Panc1 (cell line): ENCODE measurements around the gene SPAG6.

Experiments
- POLR2AphosphoS5 ChIP-seq: IDR thresholded peaks from 2 replicates; pipeline ENCODE4 v1.6.1; 2012; ENCODE audit warnings: mild to moderate bottlenecking, low read depth, low read length, moderate library complexity
- TF ChIP-seq, protein P1 (sequence below): fragments of 450-650 bp; IDR thresholded peaks from 2 replicates; pipeline ENCODE4 v1.5.1; 2017; ENCODE audit warnings: mild to moderate bottlenecking
- TF ChIP-seq, protein P2 (sequence below), 2 experiments: IDR thresholded peaks; 2 replicates each; pipeline ENCODE4 v1.6.1; 2011 to 2012; ENCODE audit warnings: low read depth in 2 of 2, control low read depth in 1 of 2, low read length in 1 of 2, mild to moderate bottlenecking in 1 of 2, moderate library complexity in 1 of 2; ENCODE audit not compliant: insufficient read depth in 1 of 2

GRCh38 chr10:22323538-22324305, 21.6 kb upstream of the SPAG6 start:
- TF ChIP-seq, protein P1, sequence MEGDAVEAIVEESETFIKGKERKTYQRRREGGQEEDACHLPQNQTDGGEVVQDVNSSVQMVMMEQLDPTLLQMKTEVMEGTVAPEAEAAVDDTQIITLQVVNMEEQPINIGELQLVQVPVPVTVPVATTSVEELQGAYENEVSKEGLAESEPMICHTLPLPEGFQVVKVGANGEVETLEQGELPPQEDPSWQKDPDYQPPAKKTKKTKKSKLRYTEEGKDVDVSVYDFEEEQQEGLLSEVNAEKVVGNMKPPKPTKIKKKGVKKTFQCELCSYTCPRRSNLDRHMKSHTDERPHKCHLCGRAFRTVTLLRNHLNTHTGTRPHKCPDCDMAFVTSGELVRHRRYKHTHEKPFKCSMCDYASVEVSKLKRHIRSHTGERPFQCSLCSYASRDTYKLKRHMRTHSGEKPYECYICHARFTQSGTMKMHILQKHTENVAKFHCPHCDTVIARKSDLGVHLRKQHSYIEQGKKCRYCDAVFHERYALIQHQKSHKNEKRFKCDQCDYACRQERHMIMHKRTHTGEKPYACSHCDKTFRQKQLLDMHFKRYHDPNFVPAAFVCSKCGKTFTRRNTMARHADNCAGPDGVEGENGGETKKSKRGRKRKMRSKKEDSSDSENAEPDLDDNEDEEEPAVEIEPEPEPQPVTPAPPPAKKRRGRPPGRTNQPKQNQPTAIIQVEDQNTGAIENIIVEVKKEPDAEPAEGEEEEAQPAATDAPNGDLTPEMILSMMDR = no peak
- TF ChIP-seq, protein P2, sequence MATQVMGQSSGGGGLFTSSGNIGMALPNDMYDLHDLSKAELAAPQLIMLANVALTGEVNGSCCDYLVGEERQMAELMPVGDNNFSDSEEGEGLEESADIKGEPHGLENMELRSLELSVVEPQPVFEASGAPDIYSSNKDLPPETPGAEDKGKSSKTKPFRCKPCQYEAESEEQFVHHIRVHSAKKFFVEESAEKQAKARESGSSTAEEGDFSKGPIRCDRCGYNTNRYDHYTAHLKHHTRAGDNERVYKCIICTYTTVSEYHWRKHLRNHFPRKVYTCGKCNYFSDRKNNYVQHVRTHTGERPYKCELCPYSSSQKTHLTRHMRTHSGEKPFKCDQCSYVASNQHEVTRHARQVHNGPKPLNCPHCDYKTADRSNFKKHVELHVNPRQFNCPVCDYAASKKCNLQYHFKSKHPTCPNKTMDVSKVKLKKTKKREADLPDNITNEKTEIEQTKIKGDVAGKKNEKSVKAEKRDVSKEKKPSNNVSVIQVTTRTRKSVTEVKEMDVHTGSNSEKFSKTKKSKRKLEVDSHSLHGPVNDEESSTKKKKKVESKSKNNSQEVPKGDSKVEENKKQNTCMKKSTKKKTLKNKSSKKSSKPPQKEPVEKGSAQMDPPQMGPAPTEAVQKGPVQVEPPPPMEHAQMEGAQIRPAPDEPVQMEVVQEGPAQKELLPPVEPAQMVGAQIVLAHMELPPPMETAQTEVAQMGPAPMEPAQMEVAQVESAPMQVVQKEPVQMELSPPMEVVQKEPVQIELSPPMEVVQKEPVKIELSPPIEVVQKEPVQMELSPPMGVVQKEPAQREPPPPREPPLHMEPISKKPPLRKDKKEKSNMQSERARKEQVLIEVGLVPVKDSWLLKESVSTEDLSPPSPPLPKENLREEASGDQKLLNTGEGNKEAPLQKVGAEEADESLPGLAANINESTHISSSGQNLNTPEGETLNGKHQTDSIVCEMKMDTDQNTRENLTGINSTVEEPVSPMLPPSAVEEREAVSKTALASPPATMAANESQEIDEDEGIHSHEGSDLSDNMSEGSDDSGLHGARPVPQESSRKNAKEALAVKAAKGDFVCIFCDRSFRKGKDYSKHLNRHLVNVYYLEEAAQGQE (IDR thresholded peaks at IDR 0.05; ENCODE audit: insufficient read depth in 1 of 2, low read depth in 2 of 2, low read length in 1 of 2) = no peak
- no peak for TF ChIP-seq POLR2AphosphoS5
